ENCODE results near the gene ZNF687. TPM values are rescaled to one million over a fixed set of nuclear protein-coding genes. Genes with fewer than 3 reads are reported as not detected.

ZNF687 gene
- 24.7 and 25.3 TPM in 2 replicates for total RNA-seq

GRCh38 chr1:151281969-151282882, at the start of gene ZNF687:
TSS of gene ZNF687 (plus strand) at chr1:151282299. CDS start at chr1:151286292, 3,993 bp downstream.

DNA sequence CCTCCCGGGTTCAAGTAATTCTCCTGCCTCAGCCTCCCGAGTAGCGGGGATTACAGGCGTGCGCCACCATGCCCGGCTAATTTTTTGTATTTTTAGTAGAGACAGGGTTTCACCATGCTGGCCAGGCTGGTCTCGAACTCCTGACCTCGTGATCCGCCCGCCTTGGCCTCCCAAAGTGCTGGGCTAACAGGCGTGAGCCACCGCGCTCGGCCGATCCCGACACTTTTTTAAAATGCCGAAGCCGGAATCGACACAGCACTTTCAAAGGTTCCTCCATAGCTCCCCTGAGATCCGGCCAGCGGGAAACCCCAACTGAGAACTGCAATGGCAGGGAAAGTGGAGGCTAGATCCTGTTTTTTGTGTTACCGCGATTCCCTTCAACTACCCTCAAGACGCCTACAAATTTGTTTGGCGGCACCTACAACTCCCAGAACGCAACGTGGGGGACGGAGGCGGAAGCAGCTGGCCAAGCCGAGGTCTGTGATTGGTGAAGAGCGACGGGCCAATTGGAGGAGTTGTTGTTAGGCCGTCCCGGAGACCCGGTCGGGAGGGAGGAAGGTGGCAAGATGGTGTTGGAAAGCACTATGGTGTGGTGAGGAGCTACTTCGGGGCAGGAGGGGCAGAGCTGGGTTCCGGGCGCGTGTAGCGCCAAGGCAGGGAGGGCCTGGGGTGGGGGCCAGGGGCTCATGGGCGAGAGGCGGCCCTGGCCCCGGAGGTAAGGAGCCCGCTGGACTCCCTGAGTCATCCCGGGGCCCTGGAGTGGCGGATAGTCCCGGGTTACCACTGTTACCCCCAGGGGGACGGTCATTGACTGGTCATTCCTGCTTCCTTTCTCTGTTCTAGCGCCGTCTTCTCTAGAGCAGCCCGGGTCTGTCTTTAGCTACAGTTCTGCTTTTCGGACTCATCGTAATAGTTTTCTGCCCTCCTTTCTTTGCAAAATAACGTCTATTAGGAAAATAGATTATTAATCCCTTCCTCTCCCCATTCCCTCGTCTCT, 27.6 kb upstream of the ZNF687 start, which contains the start of gene PSMD4:
Gene PSMD4 (plus strand): TSS at position 518 of the 997 bp plus-strand sequence. CDS start 49 bp downstream, at position 567.

GRCh38 chr1:151327223-151327902, 45.3 kb downstream of the ZNF687 start, which contains the start of gene PI4KB:
TSS of gene PI4KB (minus strand) at chr1:151327416. CDS start at chr1:151316481, 10,935 bp downstream.

Small RNA genes lying within 50 kb of the gene (small RNA-seq; reads per million reads assigned to genes)
- gene RN7SL444P: not detected

Other genes starting within 250 kb of the ZNF687 start
- gene BNIPL, start 245.7 kb upstream of the ZNF687 start, total RNA-seq: 66.4 and 157 TPM in 2 replicates
- gene C1orf56, start 234.5 kb upstream of the ZNF687 start, total RNA-seq: 3.1 and 3.9 TPM in 2 replicates
- gene CDC42SE1, start 222.7 kb upstream of the ZNF687 start, total RNA-seq: 95.4 and 112 TPM in 2 replicates
- gene MLLT11, start 221.9 kb upstream of the ZNF687 start, total RNA-seq: 8.0 and 9.8 TPM in 2 replicates
- gene GABPB2, start 211.5 kb upstream of the ZNF687 start, total RNA-seq: 7.6 and 11.4 TPM in 2 replicates
- 7.6 and 20.8 TPM in 2 replicates for gene SEMA6C, start 135.7 kb upstream of the ZNF687 start, total RNA-seq
- not detected in 2 replicates for gene TNFAIP8L2, start 125.7 kb upstream of the ZNF687 start, total RNA-seq
- gene LYSMD1, start 116.4 kb upstream of the ZNF687 start, total RNA-seq: 11.0 and 16.1 TPM in 2 replicates
- 29.1 and 41.6 TPM in 2 replicates for gene SCNM1, start 116.2 kb upstream of the ZNF687 start, total RNA-seq
- not detected in 2 replicates for gene TMOD4, start 106.3 kb upstream of the ZNF687 start, total RNA-seq
- 40.4 and 51.0 TPM in 2 replicates for gene VPS72, start 92.1 kb upstream of the ZNF687 start, total RNA-seq
- 97.0 and 110 TPM in 2 replicates for gene PIP5K1A, start 83.7 kb upstream of the ZNF687 start, total RNA-seq
- gene PSMD4, start 27.6 kb upstream of the ZNF687 start, total RNA-seq: 173 and 181 TPM in 2 replicates
- 76.3 and 101 TPM in 2 replicates for gene PI4KB, start 45.1 kb downstream of the ZNF687 start, total RNA-seq
- 72.2 and 78.5 TPM in 2 replicates for gene RFX5, start 65.0 kb downstream of the ZNF687 start, total RNA-seq
- 2.0 and 5.9 TPM in 2 replicates for gene SELENBP1, start 90.4 kb downstream of the ZNF687 start, total RNA-seq
- gene PSMB4, start 117.3 kb downstream of the ZNF687 start, total RNA-seq: 315 and 439 TPM in 2 replicates
- 30.0 and 43.6 TPM in 2 replicates for gene POGZ, start 177.2 kb downstream of the ZNF687 start, total RNA-seq
- 2.0 and 2.7 TPM in 2 replicates for gene CGN, start 229.1 kb downstream of the ZNF687 start, total RNA-seq